ENCODE measurements around the gene TIE1. TPM values are rescaled to one million over a fixed set of nuclear protein-coding genes. Genes with fewer than 3 reads are reported as not detected.

The TIE1 gene
- total RNA-seq, 1 experiment from 2014 or later = 0.11 TPM

- no peak overlapping the region for H3K4me3 ChIP-seq
- H3K27me3 ChIP-seq (replicated peaks) = no peaks in the 10 kb centered on the region
- no peak overlapping the region for H3K27ac ChIP-seq
- no peak for DNase-seq (ENCODE audit: low read depth in 1 of 2, low spot score in 2 of 2)
- peaks cover 10% of the 10 kb centered on the region for H3K36me3 ChIP-seq
- no peaks in the 10 kb centered on the region for H3K9me3 ChIP-seq (replicated peaks)
- H3K4me1 ChIP-seq (replicated peaks) = peaks cover 33% of the 10 kb centered on the region
These were observed 53.7 kb downstream of the TIE1 start for GRCh38 chr1:43354471-43354870.

DNA sequence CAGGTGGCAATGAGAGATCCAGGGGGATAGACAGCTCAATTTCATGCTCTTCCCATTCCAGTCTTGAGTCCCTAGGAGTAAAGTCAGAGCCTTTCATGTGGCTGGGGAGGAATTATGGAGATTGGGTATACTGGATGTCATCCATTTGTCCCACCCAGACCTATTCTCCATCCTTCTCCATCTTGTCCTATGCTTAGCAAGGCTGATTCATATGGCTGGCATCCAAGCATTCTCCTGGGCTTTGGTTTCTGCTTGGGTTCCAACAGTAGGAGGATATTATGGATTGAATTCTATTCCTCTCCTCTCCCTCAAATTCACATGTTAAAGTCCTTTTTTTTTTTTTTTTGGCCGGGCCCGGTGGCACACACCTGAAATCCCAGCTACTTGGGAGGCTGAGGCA lies 54.2 kb downstream of the TIE1 start:
- no peak overlapping the region for H3K4me3 ChIP-seq
- no peak for DNase-seq (ENCODE audit: low read depth in 1 of 2, low spot score in 2 of 2)
- H3K27me3 ChIP-seq (replicated peaks) = no peaks in the 10 kb centered on the region
- no peaks in the 10 kb centered on the region for H3K9me3 ChIP-seq (replicated peaks)
- H3K4me1 ChIP-seq (replicated peaks) = peaks cover 33% of the 10 kb centered on the region
- H3K27ac ChIP-seq = no peak overlapping the region
- peaks cover 14% of the 10 kb centered on the region for H3K36me3 ChIP-seq

DNA sequence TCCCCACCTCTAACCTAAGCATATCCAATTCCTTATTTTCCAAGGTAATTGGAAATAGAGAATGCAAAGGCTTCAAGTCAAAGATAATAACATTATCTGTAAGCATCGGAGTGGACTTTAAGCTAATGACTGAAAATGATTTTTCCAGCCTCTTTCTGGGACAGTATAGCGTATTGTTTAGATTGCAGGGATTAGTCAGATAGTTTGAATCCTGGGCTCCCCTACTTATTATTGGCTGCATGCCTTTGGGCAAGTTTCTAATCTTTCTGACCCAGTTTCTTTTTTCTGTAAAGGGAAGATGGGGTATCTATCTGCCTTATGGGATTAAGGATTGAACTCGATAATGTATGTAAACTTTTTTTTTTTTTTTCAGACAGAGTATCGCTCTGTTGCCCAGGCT lies 56.5 kb downstream of the TIE1 start:
- Histone ChIP-seq H3K27ac (no peak overlapping the region), H3K4me1 (replicated peaks) (peaks cover 45% of the 10 kb centered on the region), H3K36me3 (peaks cover 37% of the 10 kb centered on the region), H3K9me3 (replicated peaks) (no peaks in the 10 kb centered on the region), H3K4me3 (no peak overlapping the region), H3K27me3 (replicated peaks) (no peaks in the 10 kb centered on the region)
- no peak for DNase-seq (ENCODE audit: low read depth in 1 of 2, low spot score in 2 of 2)

DNA sequence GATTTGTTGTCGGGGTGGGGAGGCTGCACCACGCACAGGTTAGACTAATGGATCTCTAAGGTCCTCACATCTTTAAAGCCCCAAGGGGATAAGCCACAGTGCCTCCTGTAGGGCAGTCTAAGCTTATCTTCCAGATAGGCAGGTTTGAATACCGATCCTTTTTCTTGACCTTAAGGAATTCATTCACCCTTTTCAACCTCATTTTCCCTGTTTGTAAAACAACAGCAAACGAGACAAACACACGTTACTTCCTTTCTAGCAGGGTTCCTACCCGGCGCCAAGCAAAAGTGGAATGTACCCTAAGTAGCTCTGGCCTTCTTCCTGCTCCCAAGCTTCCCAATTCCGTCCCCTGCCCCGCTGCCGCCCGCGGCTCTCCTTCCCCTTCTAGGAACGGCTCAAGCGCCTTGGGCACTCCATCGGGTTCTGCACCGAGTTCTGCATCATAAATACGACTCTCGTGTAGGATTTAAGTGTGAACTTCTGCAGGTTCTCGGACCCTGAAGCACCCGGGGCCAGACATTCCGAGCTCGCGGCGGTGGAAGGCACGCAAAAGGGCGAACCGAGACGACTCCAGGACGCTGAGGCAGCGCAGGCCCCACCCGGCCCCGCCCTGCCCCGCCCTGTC lies 57.5 kb downstream of the TIE1 start:
- Histone ChIP-seq H3K27me3 (replicated peaks) (no peaks in the 10 kb centered on the region), H3K36me3 (peaks cover 47% of the 10 kb centered on the region), H3K9me3 (replicated peaks) (no peaks in the 10 kb centered on the region), H3K4me3 (peak overlapping the region; percentile 54), H3K4me1 (replicated peaks) (peaks cover 45% of the 10 kb centered on the region), H3K27ac (peak overlapping the region; percentile 88)
- DNase-seq (ENCODE audit: low read depth in 1 of 2, low spot score in 2 of 2) = peak in 1 of 2 experiments; percentile 88

DNA sequence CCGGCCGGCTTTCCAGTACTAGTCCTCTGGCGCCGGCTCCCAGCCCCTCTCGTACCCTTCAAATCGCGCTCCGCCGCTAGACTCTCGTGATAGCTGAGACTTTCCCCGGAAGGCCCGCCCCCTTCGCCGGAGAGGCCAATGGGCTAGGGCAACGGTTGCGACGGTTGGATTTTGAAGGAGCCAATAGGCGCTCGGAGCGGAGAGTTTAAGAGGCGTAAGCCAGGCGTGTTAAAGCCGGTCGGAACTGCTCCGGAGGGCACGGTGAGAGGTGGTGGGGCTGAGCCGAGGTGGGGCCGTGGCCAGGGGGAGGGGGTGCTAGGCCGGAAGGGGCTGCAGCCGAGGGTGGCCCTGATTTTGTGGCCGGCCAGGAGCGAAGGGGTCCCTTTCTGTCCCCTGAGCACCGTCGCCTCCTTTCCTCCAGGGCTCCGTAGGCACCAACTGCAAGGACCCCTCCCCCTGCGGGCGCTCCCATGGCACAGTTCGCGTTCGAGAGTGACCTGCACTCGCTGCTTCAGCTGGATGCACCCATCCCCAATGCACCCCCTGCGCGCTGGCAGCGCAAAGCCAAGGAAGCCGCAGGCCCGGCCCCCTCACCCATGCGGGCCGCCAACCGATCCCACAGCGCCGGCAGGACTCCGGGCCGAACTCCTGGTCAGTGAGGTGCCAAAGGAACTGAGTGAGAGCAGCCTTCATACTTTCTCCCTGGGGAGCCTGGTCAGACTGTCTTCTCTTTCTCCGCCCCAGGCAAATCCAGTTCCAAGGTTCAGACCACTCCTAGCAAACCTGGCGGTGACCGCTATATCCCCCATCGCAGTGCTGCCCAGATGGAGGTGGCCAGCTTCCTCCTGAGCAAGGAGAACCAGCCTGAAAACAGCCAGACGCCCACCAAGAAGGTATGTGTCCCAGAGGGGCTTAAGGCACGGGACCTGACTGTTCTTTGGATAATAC lies 58.2 kb downstream of the TIE1 start, which contains the start of gene CDC20:
TSS of gene CDC20 (plus strand) at position 236 of the 948 bp plus-strand sequence. CDS start at position 471, 235 bp downstream.
- Histone ChIP-seq H3K27ac (peak within 1 kb of the TSS; percentile 88), H3K36me3 (peaks cover 55% of the 10 kb centered on the region), H3K27me3 (replicated peaks) (no peaks in the 10 kb centered on the region), H3K4me1 (replicated peaks) (peaks cover 49% of the 10 kb centered on the region), H3K4me3 (peak within 1 kb of the TSS; percentile 54), H3K9me3 (replicated peaks) (no peaks in the 10 kb centered on the region)
- DNase-seq (ENCODE audit: low read depth in 1 of 2, low spot score in 2 of 2) = peak; percentile 99

- Histone ChIP-seq H3K9me3 (replicated peaks) (no peaks in the 10 kb centered on the region), H3K27ac (peak overlapping the region; percentile 34; the same call in 1 of the 2 replicates), H3K36me3 (peaks cover 62% of the 10 kb centered on the region), H3K27me3 (replicated peaks) (no peaks in the 10 kb centered on the region), H3K4me1 (replicated peaks) (peaks cover 49% of the 10 kb centered on the region), H3K4me3 (peak overlapping the region; percentile 54)
- no peak for DNase-seq (ENCODE audit: low read depth in 1 of 2, low spot score in 2 of 2)
These were observed 58.9 kb downstream of the TIE1 start for GRCh38 chr1:43359696-43360095.

GRCh38 chr1:43360616-43361015 lies 59.8 kb downstream of the TIE1 start:
- peak overlapping the region; percentile 54 for H3K4me3 ChIP-seq
- no peaks in the 10 kb centered on the region for H3K27me3 ChIP-seq (replicated peaks)
- H3K9me3 ChIP-seq (replicated peaks) = no peaks in the 10 kb centered on the region
- peaks cover 49% of the 10 kb centered on the region for H3K4me1 ChIP-seq (replicated peaks)
- H3K36me3 ChIP-seq = peaks cover 71% of the 10 kb centered on the region
- H3K27ac ChIP-seq = no peak overlapping the region
- DNase-seq (ENCODE audit: low read depth in 1 of 2, low spot score in 2 of 2) = no peak

- no peak overlapping the region for H3K27ac ChIP-seq
- H3K36me3 ChIP-seq = peaks cover 85% of the 10 kb centered on the region
- no peak for DNase-seq (ENCODE audit: low read depth in 1 of 2, low spot score in 2 of 2)
- peaks cover 50% of the 10 kb centered on the region for H3K4me1 ChIP-seq (replicated peaks)
- H3K27me3 ChIP-seq (replicated peaks) = no peaks in the 10 kb centered on the region
- no peak overlapping the region for H3K4me3 ChIP-seq
- H3K9me3 ChIP-seq (replicated peaks) = no peaks in the 10 kb centered on the region
These were observed 62.6 kb downstream of the TIE1 start for GRCh38 chr1:43363283-43363934.

DNA sequence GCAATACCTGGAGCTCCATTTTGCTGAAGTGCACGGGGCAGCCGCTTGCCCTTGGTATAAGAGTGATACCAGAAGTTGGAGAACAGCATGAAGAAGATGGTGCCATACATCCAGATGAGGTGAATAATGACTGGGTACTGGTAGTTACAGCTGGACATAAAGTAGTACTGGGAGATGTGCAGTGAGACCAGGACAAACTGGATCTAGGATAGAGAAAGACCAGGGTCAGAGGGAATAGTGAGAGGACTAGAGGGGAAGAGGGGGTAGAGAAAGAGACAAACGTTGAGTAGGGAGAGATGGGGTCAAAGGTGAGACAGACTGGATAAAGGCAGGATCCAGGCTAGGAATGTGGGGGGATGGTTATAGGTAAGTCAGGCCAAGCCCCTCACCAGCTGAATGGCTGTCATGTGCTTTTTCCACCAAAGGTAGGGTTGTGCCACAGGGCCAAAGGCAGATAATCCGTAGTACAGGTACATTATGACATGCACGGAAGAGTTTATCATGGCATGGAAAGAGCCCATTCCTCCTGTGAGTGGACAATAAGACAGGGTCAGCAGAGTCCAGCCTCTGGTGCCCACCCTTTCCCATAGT lies 63.2 kb downstream of the TIE1 start:
- Histone ChIP-seq H3K36me3 (peaks cover 83% of the 10 kb centered on the region), H3K27me3 (replicated peaks) (no peaks in the 10 kb centered on the region), H3K27ac (no peak overlapping the region), H3K4me3 (no peak overlapping the region), H3K9me3 (replicated peaks) (no peaks in the 10 kb centered on the region), H3K4me1 (replicated peaks) (peaks cover 56% of the 10 kb centered on the region)
- DNase-seq (ENCODE audit: low read depth in 1 of 2, low spot score in 2 of 2) = no peak

DNA sequence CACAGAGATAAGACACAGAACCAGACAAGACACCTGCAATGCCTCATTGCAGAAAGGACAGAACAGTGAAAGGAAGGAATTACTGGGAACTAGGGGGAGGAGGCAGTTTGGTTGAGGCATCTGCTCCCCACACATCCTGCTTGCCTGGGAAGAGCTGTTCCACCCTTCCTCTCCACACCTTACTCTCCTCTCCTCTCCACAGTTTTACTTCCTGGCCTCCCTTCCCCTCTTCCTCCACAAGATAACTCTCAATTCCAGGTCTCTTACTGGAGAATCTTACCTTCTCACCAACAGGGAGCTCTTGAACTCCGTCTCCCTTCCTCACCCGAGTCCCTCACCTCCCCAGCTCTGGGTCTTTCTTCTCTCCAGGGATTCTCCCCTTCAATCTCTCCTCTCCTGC lies 64.9 kb downstream of the TIE1 start:
- peaks cover 68% of the 10 kb centered on the region for H3K36me3 ChIP-seq
- H3K4me1 ChIP-seq (replicated peaks) = peaks cover 43% of the 10 kb centered on the region
- no peaks in the 10 kb centered on the region for H3K27me3 ChIP-seq (replicated peaks)
- DNase-seq (ENCODE audit: low read depth in 1 of 2, low spot score in 2 of 2) = no peak
- no peaks in the 10 kb centered on the region for H3K9me3 ChIP-seq (replicated peaks)
- H3K4me3 ChIP-seq = no peak overlapping the region
- no peak overlapping the region for H3K27ac ChIP-seq

GRCh38 chr1:43366179-43366578 lies 65.4 kb downstream of the TIE1 start:
- peaks cover 38% of the 10 kb centered on the region for H3K4me1 ChIP-seq (replicated peaks)
- no peak overlapping the region for H3K27ac ChIP-seq
- no peaks in the 10 kb centered on the region for H3K27me3 ChIP-seq (replicated peaks)
- H3K36me3 ChIP-seq = peaks cover 68% of the 10 kb centered on the region
- H3K9me3 ChIP-seq (replicated peaks) = no peaks in the 10 kb centered on the region
- H3K4me3 ChIP-seq = no peak overlapping the region
- no peak for DNase-seq (ENCODE audit: low read depth in 1 of 2, low spot score in 2 of 2)

DNA sequence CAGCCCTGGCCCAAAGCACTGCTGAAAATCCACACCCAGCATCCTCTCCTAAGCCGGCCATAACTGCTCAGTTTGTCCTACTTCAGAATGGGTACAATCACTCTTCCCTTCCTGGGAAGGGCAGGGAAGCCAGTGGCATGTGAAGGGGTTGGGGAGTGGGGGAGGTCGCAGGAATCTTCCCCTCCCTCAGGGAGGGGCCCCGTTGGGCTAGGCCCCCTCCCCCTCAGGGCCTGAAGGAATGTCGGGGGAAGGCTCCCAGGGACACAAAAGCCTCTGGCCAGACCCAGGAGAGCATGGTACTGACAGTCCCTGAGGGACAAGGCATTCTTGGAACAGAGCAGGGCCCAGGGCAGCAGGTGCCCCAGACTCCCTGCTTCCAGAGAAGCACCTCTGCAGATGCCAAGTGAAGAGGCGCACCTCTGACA lies 65.8 kb downstream of the TIE1 start:
- Histone ChIP-seq H3K4me1 (replicated peaks) (peaks cover 33% of the 10 kb centered on the region), H3K4me3 (peak overlapping the region; percentile 70), H3K27me3 (replicated peaks) (no peaks in the 10 kb centered on the region), H3K9me3 (replicated peaks) (no peaks in the 10 kb centered on the region), H3K36me3 (peaks cover 68% of the 10 kb centered on the region), H3K27ac (peak overlapping the region; percentile 96)
- DNase-seq (ENCODE audit: low read depth in 1 of 2, low spot score in 2 of 2) = peak in 1 of 2 experiments; percentile 50
